HPDE6-E6E7 (cell line): ENCODE results near the gene TBX15.
"Not testable (repeated sequence)": the region's sequence is repeated elsewhere in the genome, so short reads cannot be mapped to it uniquely, and the experiment has no call there.

Experiments used
- DNase-seq: peaks from one replicate; pipeline ENCODE4 v3.0.0; 2011; ENCODE audit warnings: missing footprints; ENCODE audit errors: extremely low spot score

The TBX15 gene

DNA sequence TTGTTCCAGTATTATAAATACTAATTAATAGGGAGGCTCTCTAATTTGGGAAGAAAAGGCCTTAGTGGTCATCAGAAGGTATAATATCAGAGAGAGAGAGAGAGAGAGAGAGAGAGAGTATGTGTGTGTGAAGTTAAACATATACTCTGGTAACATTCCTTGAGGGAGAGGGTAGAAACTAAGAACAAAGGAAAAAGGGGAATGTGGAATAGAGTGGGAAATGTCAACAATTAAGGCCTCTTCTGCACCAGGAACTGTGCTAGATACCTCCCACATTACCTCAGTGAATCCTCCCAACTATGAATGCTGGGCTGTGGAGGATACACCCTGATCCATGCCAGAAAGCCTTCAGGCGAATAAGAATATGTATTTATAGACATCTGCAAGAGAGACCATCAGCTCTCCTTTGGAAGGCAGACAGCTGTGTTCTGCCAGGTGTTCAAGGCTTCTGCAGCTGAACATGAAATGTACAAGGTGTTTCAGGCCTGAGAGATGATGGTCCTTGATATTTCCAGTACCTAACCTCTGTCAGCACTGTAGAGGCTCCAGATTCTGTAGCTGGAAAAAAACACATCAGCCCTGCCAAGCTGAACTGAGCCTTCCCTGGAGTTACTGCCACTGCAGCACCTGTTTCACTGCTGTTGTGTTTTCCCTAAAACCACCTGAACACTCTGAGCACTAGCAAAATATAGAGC, 29.1 kb downstream of the TBX15 start:
- DNase-seq, result no peak

DNA sequence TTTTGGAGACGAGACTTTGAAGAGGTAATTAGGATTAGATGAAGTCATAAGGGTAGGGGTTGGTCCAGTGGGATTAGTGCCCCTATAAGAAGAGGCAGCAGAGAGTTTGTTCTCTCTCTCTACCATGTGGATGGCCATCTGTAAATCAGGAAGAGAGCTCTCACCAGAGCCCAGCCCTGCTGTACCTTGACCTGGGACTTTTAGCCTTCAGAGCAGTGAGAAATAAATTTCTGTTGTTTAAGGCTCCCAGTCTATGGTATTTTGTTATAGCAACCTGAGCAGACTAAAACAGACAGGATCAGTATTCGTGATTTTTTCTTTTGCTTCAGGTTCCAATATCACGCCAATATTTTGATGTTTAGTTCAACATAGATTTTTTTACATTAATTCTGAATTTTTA, 30.0 kb downstream of the TBX15 start:
- no peak for DNase-seq

DNA sequence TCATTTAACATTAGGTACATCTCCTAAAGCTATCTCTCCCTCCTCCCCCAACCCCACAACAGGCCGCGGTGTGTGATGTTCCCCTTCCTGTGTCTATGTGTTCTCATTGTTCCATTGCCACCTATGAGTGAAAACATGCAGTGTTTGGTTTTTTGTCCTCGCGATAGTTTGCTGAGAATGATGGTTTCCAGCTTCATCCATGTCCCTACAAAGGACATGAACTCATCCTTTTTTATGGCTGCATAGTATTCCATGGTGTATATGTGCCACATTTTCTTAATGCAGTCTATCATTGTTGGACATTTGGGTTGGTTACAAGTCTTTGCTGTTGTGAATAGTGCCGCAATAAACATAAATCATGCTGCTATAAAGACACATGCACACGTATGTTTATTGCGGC, 30.6 kb downstream of the TBX15 start:
- DNase-seq, result not testable (repeated sequence)

DNA sequence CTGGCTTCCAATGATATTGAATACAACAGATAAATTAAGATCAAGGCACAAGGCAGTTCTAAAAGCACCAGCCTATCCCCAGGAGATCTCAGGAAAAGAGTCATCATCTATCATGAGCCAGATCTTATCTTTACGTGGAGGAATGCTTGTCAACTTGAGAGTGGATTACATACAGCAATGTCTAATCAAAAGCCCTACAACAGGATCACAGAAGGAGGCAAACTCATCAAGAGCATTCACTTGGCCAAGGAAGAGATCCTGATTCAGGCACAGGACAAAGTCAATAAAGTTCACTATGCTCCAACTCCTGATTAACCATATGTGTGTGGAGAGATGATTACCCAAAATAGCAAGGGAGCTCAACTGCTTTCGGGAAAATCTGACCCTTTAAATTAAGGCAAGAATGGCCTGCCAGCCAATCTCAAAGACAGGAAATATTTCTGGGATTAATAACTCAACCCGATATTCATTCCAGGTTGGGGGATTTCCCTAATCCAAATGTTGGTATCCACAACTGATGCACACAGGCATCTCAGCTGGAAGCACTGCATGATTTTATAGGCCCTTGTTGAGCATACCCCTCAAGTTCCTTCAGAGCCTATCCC, 33.7 kb downstream of the TBX15 start:
- no peak for DNase-seq

DNA sequence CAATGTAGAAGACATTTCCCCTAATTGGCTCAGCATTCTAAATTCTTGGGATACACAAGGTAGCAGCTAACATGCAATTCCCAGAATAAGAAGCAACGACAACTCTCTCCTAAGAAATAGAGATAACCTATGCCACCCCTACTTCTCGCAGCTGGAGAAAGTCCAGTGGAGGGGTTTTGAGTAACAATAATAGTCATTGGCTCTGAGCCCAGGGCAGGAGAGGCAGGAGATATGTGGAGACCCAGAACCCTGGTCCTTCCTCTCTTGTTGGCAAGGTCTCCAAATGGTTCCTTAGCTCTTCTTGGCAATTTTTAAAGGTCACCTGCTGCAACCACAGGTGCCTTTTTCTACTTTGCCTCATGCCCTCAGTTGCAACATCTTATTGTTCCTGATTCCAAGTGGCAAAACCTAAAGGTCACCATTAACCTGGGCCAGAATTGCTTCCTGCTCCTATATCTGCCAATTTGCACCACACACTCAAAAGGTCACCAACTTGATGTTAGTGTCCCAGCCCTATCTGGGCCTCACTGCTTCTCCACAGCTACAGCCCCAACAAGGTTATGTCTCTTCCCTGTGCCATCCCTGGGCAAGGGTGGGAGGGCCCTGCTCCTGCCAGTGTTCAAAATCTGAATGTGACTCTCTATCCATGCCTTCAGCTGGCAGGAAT, 36.7 kb downstream of the TBX15 start:
- no peak for DNase-seq

DNA sequence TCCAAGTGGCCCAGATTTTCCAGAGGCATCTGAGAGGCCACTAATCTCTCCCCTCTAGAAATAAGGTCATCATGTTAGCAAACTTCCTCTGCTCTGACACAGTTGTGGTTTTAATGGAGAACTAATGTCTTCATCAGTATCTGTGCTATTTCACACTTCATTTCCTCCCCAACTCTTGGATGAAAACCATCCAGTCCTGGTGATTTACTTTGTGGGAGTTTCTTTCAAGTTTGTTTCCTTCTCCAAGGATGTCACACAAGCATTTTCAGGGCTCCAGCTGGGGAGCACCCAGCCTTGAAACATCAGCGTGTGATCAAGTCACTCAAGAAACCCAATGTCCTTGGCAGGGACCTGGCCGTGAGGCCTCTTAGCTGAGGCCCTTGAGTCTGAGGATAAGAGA, 38.8 kb downstream of the TBX15 start:
- no peak for DNase-seq

DNA sequence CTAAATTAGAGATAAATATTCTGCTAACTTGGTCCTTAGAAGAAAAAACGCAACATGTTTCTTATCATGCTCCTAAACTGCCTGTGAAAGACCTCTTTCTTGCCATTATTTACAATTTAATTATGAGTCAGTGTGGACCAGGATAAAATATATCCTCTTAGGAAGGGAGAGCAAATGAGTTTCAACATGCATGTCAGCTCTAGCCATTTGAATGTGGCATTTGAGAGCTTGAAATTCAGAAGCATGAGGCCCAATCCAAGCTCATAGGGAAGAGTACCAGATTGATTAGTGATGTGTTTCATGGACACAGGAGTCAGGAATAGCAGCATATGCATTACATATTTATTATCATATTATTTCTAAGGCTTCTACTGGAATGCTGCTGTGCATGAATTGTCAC, 39.3 kb downstream of the TBX15 start:
- DNase-seq, result no peak

DNA sequence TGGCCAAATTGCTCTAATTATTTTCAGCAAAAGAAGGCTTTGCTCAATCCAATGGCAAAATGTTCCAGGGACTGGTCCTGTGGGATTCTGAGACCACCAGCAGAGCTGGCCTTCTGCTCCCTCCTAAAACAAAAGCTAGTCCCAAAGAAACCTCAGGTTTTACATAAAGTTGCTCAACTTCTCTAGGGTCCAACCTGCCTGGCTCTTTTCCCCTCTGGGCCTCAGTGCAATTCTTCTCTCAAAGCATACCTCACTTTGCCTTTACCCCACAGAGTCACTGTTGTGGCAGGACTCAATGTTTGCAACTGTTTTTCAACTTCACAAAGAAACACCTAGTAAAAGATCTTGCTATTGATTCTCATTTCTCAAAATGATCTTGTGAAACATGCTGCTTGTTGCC, 39.8 kb downstream of the TBX15 start:
- no peak for DNase-seq

DNA sequence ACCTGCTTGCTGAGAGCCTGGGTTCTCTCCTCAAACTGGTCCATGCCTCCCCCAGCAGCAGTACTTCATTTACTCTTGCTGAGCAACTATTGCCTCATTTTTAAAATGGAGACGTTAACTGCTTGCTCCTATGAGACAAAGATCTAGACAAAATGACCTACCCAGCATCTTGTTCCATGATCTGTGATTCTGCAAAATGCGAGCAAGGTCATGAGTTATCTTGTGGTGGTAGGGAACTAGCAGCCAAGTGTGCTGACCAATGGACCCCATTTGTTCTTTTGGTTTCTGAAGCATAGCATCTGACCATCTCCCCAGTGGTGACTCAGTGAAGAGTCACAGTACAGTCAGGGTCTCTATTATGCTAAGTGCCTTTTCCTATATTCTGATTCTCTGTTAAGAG, 40.4 kb downstream of the TBX15 start:
- no peak for DNase-seq

DNA sequence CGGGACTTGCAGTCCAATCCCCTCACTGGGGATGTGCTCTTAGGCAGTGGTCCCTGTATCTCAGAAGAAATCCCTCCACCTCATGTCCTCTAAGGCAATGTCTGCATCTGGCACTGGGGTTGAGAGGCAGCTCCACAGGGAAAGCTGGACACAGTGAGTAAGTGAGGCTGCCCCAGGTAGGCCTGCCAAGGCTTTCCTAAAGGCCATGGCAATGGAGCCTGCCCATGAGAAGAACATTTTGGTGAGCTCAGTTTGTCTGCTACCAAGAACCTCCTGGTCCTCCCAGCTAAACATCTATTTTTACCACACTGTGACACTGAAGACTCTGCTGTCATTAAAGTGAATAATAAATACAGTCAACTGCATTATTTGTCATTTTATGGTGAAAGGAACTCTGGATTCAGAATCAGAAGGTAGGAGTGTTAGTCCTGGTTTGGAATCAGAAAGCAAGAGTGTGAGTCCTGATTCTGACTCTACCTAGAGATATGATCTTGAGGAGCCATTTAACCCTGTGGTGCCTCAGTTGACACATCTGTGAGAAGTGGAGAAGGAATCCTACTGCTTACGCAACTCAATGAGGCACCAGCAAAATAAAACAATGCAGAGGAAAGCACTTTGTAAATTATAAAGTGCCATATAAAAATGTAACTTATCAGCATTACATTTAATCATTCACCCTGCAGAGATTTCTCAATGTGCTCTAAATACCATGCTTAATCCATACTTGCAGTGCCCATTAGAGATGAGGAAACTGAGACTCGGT, 41.0 kb downstream of the TBX15 start:
- no peak for DNase-seq

DNA sequence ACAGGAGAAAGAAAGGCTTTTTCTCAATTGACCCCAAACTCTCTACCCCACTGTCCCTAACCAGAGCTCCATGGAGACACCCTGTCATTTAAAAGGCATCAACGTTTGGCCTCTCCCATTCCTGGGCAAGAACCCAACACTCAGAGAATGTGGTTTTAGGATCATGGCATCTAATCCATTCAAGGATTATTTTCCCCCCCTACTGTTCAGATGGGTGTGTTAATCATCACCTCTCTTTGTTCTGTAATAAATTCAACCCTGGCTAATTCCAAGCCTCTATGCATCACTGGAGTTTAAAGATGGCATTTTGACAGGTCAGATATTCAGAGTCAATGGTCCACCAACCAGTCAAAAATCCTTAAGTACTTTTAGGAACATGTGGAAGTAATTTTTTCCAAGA, 42.7 kb downstream of the TBX15 start:
- DNase-seq, result no peak

DNA sequence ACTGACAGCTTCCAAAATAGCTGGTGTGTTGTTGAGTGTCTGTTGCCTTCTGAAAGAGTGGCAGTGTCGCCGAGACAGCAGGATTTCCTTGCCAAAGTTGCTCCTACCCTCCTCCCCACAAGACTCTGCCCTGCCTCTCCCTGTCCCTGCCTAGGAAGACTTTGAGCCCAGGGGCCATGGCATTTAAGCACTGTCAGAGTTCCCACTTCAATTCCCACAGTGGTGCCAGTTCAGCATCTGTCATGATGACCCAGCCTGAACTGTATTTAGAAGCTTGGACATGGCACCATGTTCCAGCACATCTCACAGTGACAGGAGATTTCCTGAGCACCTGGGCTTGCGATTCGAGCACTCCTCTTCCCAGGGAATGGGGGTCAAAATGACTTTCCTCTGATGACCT, 43.6 kb downstream of the TBX15 start:
- DNase-seq, result no peak

DNA sequence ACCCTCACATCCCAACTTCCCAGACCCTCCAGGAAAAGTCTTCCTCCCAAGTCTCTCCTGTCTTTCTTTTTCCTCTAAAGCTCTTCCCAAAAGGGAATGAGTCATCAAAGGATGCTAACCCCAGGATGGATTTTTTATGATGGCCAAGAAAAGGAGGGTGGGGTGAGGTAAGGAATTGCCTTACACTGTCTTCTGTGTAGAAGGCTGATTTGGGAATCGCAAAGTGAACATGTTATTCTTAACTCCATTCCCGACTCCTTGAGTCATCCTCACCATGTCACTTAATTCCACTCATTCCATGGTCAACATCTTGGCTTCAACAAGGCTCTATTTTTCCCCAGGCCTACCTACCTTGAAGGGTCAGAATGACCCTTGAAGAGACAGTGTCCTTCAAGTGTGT, 44.0 kb downstream of the TBX15 start:
- DNase-seq, result no peak

DNA sequence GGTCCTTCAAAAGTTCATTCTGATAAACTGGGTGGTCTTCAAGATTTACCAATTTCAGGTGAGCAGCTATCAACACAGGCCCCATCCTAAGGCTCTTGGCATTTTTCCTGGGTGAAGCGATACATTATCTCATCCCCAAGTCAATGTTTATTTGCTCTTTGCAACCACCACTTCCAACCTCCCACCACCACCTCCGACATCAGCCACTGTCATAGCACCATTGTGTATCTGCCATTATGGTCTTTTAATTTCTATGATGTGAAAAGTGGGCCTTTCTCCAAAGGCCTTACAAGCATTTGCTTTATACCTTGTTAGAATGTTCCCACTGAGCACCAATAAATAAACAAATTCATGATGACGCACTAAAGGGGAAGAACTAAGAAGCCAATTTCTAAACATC, 47.2 kb downstream of the TBX15 start:
- DNase-seq, result no peak

DNA sequence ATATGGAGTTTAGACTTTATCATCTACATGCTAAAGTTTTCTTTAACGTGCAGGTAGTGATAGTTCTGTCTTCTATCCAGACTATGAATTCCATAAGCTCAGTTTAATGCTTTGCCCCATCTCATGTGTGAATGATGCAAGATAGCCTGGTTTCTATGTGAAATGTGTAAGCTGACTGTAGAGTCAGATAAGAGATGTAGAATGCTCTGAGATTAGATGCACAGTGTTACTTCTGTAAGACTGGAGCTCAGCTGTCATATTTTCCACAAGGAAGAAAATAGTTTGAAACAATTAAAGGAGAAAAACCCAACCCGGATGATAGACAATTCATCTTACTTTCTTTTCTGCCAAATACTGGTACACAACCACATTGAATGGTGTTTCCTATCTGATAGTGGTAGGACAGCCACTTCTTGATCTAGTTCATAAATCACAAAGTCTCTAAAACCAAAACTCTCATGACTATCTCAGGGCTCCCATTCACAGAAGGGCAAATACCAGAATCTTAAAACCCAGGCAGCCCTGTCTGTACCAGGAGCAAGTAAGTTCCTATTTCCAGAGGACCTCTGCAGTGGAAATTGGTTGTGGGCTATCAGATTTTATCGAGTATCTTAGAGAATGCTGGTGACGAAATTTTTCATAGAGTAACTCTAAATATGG, 50.6 kb downstream of the TBX15 start:
- no peak for DNase-seq

DNA sequence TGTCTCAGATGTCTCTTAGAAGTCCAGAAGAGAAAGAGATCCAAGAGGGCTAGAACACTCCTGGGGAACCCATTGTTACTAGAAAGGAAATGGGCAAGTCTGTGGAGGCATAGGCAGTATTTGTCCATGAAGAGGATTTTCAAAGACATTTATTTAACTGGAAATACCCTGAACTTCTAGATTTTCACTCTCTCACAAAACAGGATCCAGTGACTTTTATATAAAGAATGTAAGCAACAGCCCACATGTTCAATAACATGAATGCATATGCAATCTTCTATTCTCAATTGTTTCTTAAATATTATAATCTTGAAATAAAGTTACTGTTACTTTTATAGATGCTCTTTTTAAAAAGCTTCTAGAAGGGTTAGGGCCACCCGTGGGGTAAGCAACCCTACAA, 53.4 kb downstream of the TBX15 start:
- DNase-seq, result no peak

DNA sequence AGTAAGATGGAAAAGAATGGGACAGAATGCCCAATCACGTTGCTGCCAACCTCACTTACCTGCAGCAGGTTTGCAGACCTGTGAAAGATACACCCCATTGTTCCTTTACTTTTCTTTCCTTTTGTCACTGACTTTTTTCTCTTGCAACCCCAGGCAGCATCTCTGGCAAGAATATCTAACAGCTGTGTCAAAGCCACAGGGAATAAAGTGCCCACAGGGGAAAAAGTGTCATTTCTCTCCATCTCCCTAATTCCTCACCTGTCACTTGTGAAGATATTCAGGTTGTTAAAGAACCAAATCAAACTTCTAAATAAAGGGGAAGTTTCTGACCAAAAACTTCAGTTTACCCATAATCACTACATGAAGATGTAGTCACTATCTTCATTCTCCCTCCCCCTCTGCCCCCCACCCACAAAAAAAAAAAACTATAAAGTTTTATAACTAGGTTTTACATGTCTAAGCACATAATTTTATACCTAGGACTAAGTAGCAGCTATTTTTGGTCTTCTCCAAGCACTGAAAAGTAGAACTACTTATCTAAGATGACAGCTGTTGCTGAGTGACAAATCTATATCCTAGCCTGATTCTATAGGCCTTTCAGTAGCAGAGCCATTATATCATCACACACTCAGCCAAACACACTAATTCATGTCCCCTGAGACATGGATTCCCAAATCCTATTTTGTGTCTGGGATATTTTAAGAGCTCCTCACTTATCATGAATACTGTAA, 54.9 kb downstream of the TBX15 start:
- no peak for DNase-seq

DNA sequence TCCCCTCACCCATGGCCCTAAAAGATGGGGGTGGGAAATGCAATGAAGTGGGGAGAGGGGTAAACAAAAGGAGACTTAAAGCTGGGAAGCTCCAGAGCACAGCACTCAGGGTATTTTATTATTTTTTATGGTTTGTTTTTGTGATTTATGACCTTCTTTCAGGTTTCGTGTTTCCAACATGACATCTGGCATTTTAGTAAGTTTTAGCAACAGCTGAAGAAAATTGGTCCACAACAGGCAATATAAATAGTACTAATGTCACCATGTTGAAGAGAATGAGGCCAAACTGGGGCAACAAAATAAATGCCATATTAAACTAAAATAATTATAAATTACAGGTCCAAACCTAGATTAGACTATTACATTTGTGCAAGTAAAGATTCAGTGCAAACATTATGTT, 56.3 kb downstream of the TBX15 start:
- no peak for DNase-seq

DNA sequence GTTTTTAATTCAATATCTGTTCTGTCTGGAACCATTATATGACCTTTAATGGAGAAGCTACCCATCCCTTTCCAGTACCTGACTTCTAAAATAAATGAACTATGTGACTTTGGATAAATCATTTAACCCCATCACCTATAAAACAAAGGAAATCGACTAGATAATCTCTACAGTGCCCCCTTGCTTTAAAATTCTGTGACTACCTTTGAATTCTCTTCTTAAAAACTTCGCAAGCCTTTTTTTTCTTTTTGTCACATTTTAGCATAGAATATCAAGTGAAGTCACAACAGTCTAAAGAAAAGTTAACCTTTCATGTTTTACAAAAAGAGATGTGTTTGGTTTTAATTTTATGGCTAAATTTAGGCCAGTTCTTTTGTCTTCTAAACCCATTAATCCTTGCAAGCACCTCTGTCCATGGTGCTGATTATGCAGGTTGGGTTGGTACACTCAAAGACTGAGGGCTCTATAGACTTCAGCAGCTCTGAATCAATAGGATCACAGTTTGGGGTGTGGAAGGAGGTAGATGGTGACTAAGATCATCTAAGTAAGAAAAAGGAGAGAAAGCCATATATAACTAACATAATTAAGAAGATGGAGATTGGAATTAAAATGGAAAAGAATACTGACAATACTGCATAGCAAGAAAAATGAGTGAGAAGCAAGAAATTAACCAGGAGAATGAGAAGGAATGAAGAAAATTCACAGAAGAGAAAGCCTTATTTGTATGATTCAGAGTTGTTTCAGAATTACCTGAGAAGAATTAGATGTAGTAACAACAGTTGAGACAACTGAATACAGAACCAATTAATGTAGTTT, 59.2 kb downstream of the TBX15 start:
- no peak for DNase-seq

DNA sequence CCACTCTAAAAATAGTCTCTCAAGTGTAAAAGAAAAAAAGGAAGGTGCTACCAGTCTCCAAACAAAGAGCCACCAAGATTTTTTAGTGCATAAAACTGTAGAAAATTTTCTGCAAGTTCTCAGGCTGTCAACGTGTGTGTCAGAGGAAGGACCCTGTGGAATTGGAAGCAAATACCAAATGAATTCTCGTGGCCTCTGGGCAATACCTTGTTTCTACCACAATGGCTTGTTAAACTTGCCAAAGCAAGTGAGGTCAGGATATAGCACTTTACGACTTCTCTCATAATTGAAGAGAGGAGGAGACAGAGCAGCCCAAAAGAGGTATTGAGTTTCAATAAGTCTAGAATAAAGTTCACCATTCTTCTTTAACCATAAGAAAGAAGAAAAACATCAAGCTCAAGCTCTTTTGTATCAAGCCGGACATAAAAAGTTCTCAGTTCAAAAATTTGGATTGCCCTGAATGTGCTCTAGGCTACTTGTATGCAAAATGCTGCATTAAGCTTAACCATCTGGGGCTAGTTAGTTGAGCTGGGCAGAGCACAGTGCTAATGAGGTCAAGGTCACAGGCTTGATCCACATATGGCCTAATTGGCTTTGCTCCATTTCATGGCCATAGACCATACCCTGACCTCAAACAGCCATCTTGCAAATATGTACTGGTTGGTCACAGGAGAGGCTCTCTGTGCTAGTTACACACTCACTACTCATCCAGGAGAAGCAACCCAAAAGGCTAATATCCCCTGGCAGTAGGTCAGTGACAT, 60.5 kb downstream of the TBX15 start:
- DNase-seq, result no peak
